ENCODE data around the gene SYTL5.

SYTL5 gene

GRCh38 chrX:38105216-38105725 is 98.9 kb downstream of the SYTL5 start:
- no peak overlapping the region for H3K27ac ChIP-seq
- TF ChIP-seq, protein P1, sequence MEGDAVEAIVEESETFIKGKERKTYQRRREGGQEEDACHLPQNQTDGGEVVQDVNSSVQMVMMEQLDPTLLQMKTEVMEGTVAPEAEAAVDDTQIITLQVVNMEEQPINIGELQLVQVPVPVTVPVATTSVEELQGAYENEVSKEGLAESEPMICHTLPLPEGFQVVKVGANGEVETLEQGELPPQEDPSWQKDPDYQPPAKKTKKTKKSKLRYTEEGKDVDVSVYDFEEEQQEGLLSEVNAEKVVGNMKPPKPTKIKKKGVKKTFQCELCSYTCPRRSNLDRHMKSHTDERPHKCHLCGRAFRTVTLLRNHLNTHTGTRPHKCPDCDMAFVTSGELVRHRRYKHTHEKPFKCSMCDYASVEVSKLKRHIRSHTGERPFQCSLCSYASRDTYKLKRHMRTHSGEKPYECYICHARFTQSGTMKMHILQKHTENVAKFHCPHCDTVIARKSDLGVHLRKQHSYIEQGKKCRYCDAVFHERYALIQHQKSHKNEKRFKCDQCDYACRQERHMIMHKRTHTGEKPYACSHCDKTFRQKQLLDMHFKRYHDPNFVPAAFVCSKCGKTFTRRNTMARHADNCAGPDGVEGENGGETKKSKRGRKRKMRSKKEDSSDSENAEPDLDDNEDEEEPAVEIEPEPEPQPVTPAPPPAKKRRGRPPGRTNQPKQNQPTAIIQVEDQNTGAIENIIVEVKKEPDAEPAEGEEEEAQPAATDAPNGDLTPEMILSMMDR (IDR thresholded peaks at IDR 0.05), result no peak
- no peak for TF ChIP-seq ZFX (IDR thresholded peaks at IDR 0.05; ENCODE audit: borderline replicate concordance)

- TF ChIP-seq ZFX (IDR thresholded peaks at IDR 0.05; ENCODE audit: borderline replicate concordance), result no peak
- TF ChIP-seq, protein P1 (IDR thresholded peaks at IDR 0.05), result no peak
- no peak overlapping the region for H3K27ac ChIP-seq
These were observed 100.8 kb downstream of the SYTL5 start for GRCh38 chrX:38106991-38107655.

GRCh38 chrX:38108364-38108763 is 102.0 kb downstream of the SYTL5 start:
- TF ChIP-seq, protein P1 (IDR thresholded peaks at IDR 0.05), result no peak
- no peak for TF ChIP-seq ZFX (IDR thresholded peaks at IDR 0.05; ENCODE audit: borderline replicate concordance)
- H3K27ac ChIP-seq, result no peak overlapping the region

- no peak overlapping the region for H3K27ac ChIP-seq
- TF ChIP-seq ZFX (IDR thresholded peaks at IDR 0.05; ENCODE audit: borderline replicate concordance), result no peak
- TF ChIP-seq, protein P1 (IDR thresholded peaks at IDR 0.05), result no peak
These were observed 102.9 kb downstream of the SYTL5 start for GRCh38 chrX:38109042-38109898.

DNA sequence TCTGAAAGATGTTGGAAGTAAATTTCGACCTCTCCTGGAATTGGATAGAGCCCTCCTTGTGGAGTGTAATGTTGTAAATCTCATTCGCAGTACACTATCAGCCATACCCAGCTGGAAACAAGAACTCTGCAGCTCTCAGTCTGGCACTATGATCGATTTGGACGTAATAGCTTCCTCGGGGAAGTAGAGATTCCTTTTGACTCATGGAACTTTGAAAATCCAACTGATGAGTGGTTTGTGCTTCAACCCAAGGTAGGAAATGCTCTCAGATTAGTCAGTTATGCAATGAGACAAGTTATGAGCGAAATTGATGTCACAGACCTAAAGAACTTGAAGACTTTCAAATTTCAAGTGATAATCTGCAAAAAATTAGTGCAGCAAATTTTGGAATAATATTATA is 103.9 kb downstream of the SYTL5 start:
- H3K27ac ChIP-seq, result no peak overlapping the region
- no peak for TF ChIP-seq ZFX (IDR thresholded peaks at IDR 0.05; ENCODE audit: borderline replicate concordance)
- TF ChIP-seq, protein P1 (IDR thresholded peaks at IDR 0.05), result no peak

- TF ChIP-seq ZFX (IDR thresholded peaks at IDR 0.05; ENCODE audit: borderline replicate concordance), result no peak
- TF ChIP-seq, protein P1 (IDR thresholded peaks at IDR 0.05), result no peak
- H3K27ac ChIP-seq, result no peak overlapping the region
These were observed 104.8 kb downstream of the SYTL5 start for GRCh38 chrX:38111196-38111595.

DNA sequence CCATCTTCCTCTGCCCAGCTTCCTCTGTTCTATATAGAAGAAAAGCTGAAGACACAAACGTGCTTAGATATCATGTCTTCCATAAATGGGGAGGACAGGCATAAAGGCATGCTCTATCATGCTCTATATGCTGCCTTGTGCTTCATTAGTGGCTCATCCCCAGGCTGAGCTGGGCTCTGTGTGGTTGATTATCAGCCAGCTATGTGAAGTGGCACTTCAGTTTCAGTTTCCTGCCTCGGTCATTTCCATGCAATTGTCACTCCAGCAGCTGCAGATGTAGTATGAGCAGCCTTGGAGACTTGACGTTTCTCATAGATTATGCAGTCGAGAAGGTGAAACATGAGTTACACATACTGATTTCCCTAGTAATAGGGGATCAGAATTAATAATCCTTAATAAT is 106.2 kb downstream of the SYTL5 start:
- no peak for TF ChIP-seq ZFX (IDR thresholded peaks at IDR 0.05; ENCODE audit: borderline replicate concordance)
- TF ChIP-seq, protein P1 (IDR thresholded peaks at IDR 0.05), result no peak
- no peak overlapping the region for H3K27ac ChIP-seq
